ENCODE results near the gene NHEJ1. TPM values are rescaled to one million over a fixed set of nuclear protein-coding genes. Genes with fewer than 3 reads are reported as not detected.

The NHEJ1 gene
- total RNA-seq, 6 donors from 2014 or later, result 7.9 to 26.2 (median 14.3) TPM

DNA sequence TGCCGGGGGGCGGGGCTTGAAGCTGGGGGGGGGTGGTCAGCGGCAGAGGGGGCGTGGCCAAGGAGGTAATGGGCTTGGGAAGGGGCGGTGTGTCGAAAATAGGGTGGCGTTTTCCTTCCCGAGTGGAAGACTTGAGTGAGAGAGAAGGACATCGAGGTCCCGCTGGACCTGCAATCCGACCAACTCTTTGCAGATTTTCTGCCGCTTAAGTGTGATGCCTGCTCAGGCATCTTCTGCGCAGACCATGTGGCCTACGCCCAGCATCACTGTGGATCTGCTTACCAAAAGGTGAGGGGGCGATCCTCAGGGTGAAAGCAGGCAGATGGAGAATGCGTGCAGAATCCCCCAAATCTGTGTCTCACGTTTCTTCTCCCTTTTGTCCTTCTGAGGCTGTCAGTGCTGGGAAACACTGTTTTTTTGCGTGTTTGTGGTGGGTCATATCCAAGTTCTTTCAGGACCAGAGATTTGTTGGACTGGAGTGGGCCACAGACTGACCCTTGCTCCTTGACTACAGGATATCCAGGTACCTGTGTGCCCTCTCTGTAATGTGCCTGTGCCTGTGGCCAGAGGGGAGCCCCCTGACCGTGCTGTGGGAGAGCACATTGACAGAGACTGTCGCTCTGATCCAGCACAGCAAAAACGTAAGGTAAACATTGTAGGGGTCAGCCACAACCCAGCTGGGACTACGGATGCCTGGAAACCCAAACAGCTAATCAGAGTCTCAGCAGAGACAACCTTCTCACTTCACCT lies 46.7 kb upstream of the NHEJ1 start:
- TF ChIP-seq EP300 (IDR thresholded peaks at IDR 0.05) (no peak), POLR2A (IDR thresholded peaks at IDR 0.05) (no peak), POLR2AphosphoS5 (IDR thresholded peaks at IDR 0.05) (no peak), CTCF (IDR thresholded peaks at IDR 0.05) (no peak)
- WGBS, 2 donors, result 17 to 25% methylated on average over 13 to 21 of the region's 22 CpGs
- Histone ChIP-seq H3K27ac (peak overlapping the region; percentile 91 to 98 (median 96)), H3K36me3 (peaks cover 0 to 35% (median 19%) of the 10 kb centered on the region in 4 donors), H3K4me1 (peaks cover 17 to 23% (median 20%) of the 10 kb centered on the region in 4 donors), H3K4me3 (peak overlapping the region; percentile 73 to 97 (median 88)), H3K27me3 (no peaks in the 10 kb centered on the region), H3K9me3 (no peaks in the 10 kb centered on the region)
- no peak for ATAC-seq (ENCODE audit: low FRiP score in 2 of 2)
- no peak for DNase-seq

- Histone ChIP-seq H3K36me3 (peaks cover 0 to 34% (median 19%) of the 10 kb centered on the region in 4 donors), H3K9me3 (no peaks in the 10 kb centered on the region), H3K27ac (peak within 1 kb of the TSS; percentile 91 to 98 (median 96)), H3K4me1 (peaks cover 17 to 23% (median 20%) of the 10 kb centered on the region in 4 donors), H3K4me3 (peak within 1 kb of the TSS; percentile 73 to 97 (median 88)), H3K27me3 (no peaks in the 10 kb centered on the region)
- 0 to 1% methylated on average over 28 to 57 of the region's 76 CpGs for WGBS, 2 donors
- peak; percentile 97 to 99 for DNase-seq
- TF ChIP-seq CTCF (IDR thresholded peaks at IDR 0.05) (peak; percentile 11 to 74 (median 48)), POLR2AphosphoS5 (IDR thresholded peaks at IDR 0.05) (peak; percentile 92 to 98), EP300 (IDR thresholded peaks at IDR 0.05) (no peak), POLR2A (IDR thresholded peaks at IDR 0.05) (peak in 3 of 4 donors; percentile 70 to 98 (median 97))
- ATAC-seq (ENCODE audit: low FRiP score in 2 of 2), result peak; percentile 96 to 99
These were observed 45.9 kb upstream of the NHEJ1 start, which contains the start of gene ZFAND2B for GRCh38 chr2:219206328-219207133. Gene ZFAND2B (plus strand): TSS chr2:219206782. CDS start chr2:219206988, 206 bp downstream.

- Histone ChIP-seq H3K27ac (peak overlapping the region; percentile 91 to 98 (median 96)), H3K9me3 (no peaks in the 10 kb centered on the region), H3K36me3 (peaks cover 0 to 30% (median 18%) of the 10 kb centered on the region in 4 donors), H3K4me3 (peak overlapping the region in 3 of 4 donors; percentile 73 to 95 (median 80)), H3K4me1 (peaks cover 17 to 23% (median 20%) of the 10 kb centered on the region in 4 donors), H3K27me3 (no peaks in the 10 kb centered on the region)
- no peak for ATAC-seq (ENCODE audit: low FRiP score in 2 of 2)
- WGBS, 2 donors, result 11 to 21% methylated on average over 7 of the region's 7 CpGs
- DNase-seq, result no peak
- TF ChIP-seq CTCF (IDR thresholded peaks at IDR 0.05) (no peak), EP300 (IDR thresholded peaks at IDR 0.05) (no peak), POLR2A (IDR thresholded peaks at IDR 0.05) (no peak), POLR2AphosphoS5 (IDR thresholded peaks at IDR 0.05) (no peak)
These were observed 45.3 kb upstream of the NHEJ1 start for GRCh38 chr2:219205981-219206327.

DNA sequence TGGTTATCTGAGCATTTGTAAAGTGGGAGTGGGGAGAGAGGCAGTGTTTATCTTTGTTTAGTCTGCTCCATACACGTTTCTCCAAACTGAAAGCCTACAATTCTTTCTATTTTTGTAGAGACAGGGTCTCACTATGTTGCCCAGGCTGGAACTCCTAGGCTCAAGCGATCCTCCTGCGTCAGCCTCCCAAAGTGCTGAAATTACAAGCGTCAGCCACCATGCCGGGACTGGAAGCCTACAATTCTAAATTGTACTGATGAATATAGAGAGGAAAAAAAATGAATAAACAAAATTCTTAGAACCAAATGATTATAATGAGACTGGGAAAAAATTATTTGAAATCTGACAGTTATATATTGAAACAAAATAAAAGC lies 44.5 kb upstream of the NHEJ1 start:
- ATAC-seq (ENCODE audit: low FRiP score in 2 of 2), result no peak
- H3K4me3 ChIP-seq, result no peak overlapping the region

More for the DNA sequence above, 44.5 kb upstream of the NHEJ1 start:
- DNase-seq, result no peak
- Histone ChIP-seq H3K36me3 (peaks cover 0 to 23% (median 14%) of the 10 kb centered on the region in 4 donors), H3K9me3 (no peaks in the 10 kb centered on the region), H3K27me3 (no peaks in the 10 kb centered on the region), H3K27ac (no peak overlapping the region), H3K4me1 (peaks cover 17 to 23% (median 20%) of the 10 kb centered on the region in 4 donors)
- TF ChIP-seq POLR2AphosphoS5 (IDR thresholded peaks at IDR 0.05) (no peak), EP300 (IDR thresholded peaks at IDR 0.05) (no peak), CTCF (IDR thresholded peaks at IDR 0.05) (no peak), POLR2A (IDR thresholded peaks at IDR 0.05) (no peak)
- 84 to 87% methylated on average over 5 of the region's 5 CpGs for WGBS, 2 donors
